SJCRH30 (cell line): Measurements from ENCODE around the gene IMPDH1. TPM values are rescaled to one million over a fixed set of nuclear protein-coding genes. Genes with fewer than 3 reads are reported as not detected.

ENCODE experiments used
- DNase-seq, 2 experiments: peaks; one replicate each; pipeline ENCODE4 v3.0.0-alpha.2; 2015 to 2020
- H3K27ac ChIP-seq: fragments of 250-450 bp; sonication (Bioruptor Pico); 2 replicates; pipeline ENCODE4 v1.5.1; 2020; ENCODE audit warnings: mild to moderate bottlenecking, moderate library complexity
- H3K27me3 ChIP-seq: fragments of 250-450 bp; sonication (Bioruptor Pico); 2 replicates; pipeline ENCODE4 v1.5.1; 2020; ENCODE audit warnings: mild to moderate bottlenecking, moderate library complexity
- H3K36me3 ChIP-seq: fragments of 250-450 bp; sonication (Bioruptor Pico); 2 replicates; pipeline ENCODE4 v1.5.1; 2020; ENCODE audit warnings: mild to moderate bottlenecking, moderate library complexity
- H3K4me1 ChIP-seq: fragments of 250-450 bp; sonication (Bioruptor Pico); 2 replicates; pipeline ENCODE4 v1.5.1; 2020; ENCODE audit warnings: mild to moderate bottlenecking, moderate library complexity
- H3K4me3 ChIP-seq: fragments of 250-450 bp; sonication (Bioruptor Pico); 2 replicates; pipeline ENCODE4 v1.5.1; 2020; ENCODE audit warnings: mild to moderate bottlenecking, moderate library complexity
- H3K9me3 ChIP-seq: fragments of 250-450 bp; sonication (Bioruptor Pico); replicated peaks from 2 replicates; pipeline ENCODE4 v1.5.1; 2020; ENCODE audit warnings: mild to moderate bottlenecking, moderate library complexity
- total RNA-seq: library from RNA; depleted of rRNA; stranded (reverse); fragments of >200 nt; shearing (Covaris generic); gene quantifications from 2 replicates; pipeline ENCODE4 v1.2.3, GENCODE V29; 2014

IMPDH1 gene
- total RNA-seq, 1 experiment from 2014 or later: 43.2 TPM

GRCh38 chr7:128422037-128422436 is 12.3 kb upstream of the IMPDH1 start:
- Histone ChIP-seq H3K9me3 (no peaks in the 10 kb centered on the region), H3K27me3 (peaks cover 2% of the 10 kb centered on the region), H3K27ac (no peak overlapping the region), H3K36me3 (no peaks in the 10 kb centered on the region), H3K4me1 (no peaks in the 10 kb centered on the region; the same call in 1 of the 2 replicates), H3K4me3 (no peak overlapping the region)
- no peak for DNase-seq

- Histone ChIP-seq H3K27me3 (peaks cover 7% of the 10 kb centered on the region), H3K4me3 (no peak overlapping the region), H3K9me3 (no peaks in the 10 kb centered on the region), H3K4me1 (no peaks in the 10 kb centered on the region; the same call in 1 of the 2 replicates), H3K27ac (no peak overlapping the region), H3K36me3 (no peaks in the 10 kb centered on the region)
- no peak for DNase-seq
These were observed 11.6 kb upstream of the IMPDH1 start for GRCh38 chr7:128421384-128421783.

- Histone ChIP-seq H3K9me3 (no peaks in the 10 kb centered on the region), H3K36me3 (no peaks in the 10 kb centered on the region), H3K4me1 (no peaks in the 10 kb centered on the region; the same call in 1 of the 2 replicates), H3K27ac (no peak overlapping the region), H3K4me3 (no peak overlapping the region), H3K27me3 (peaks cover 7% of the 10 kb centered on the region)
- DNase-seq: no peak
These were observed 11.0 kb upstream of the IMPDH1 start for GRCh38 chr7:128420773-128421172.

GRCh38 chr7:128419257-128419656 is 9.5 kb upstream of the IMPDH1 start:
- Histone ChIP-seq H3K27me3 (peaks cover 7% of the 10 kb centered on the region), H3K27ac (no peak overlapping the region), H3K4me1 (no peaks in the 10 kb centered on the region; the same call in 1 of the 2 replicates), H3K4me3 (no peak overlapping the region), H3K36me3 (no peaks in the 10 kb centered on the region), H3K9me3 (no peaks in the 10 kb centered on the region)
- DNase-seq: no peak

GRCh38 chr7:128417071-128417470 is 7.3 kb upstream of the IMPDH1 start:
- H3K4me3 ChIP-seq: no peak overlapping the region
- peaks cover 7% of the 10 kb centered on the region for H3K27me3 ChIP-seq
- no peak overlapping the region for H3K27ac ChIP-seq
- no peak for DNase-seq
- no peaks in the 10 kb centered on the region for H3K9me3 ChIP-seq
- H3K4me1 ChIP-seq: no peaks in the 10 kb centered on the region
- no peaks in the 10 kb centered on the region for H3K36me3 ChIP-seq

- Histone ChIP-seq H3K36me3 (no peaks in the 10 kb centered on the region), H3K4me3 (no peak overlapping the region), H3K4me1 (no peaks in the 10 kb centered on the region), H3K27me3 (peaks cover 7% of the 10 kb centered on the region), H3K27ac (no peak overlapping the region), H3K9me3 (no peaks in the 10 kb centered on the region)
- DNase-seq: no peak
These were observed 5.5 kb upstream of the IMPDH1 start for GRCh38 chr7:128415217-128415785.

GRCh38 chr7:128410451-128410753 is 620 bp upstream of the IMPDH1 start:
- H3K4me1 ChIP-seq: peaks cover 19% of the 10 kb centered on the region
- no peak for DNase-seq
- no peaks in the 10 kb centered on the region for H3K9me3 ChIP-seq
- peak overlapping the region; percentile 69 for H3K4me3 ChIP-seq
- no peaks in the 10 kb centered on the region for H3K36me3 ChIP-seq
- H3K27me3 ChIP-seq: no peaks in the 10 kb centered on the region
- H3K27ac ChIP-seq: peak overlapping the region; percentile 5

GRCh38 chr7:128408709-128409595 is 830 bp downstream of the IMPDH1 start:
- Histone ChIP-seq H3K36me3 (no peaks in the 10 kb centered on the region), H3K9me3 (no peaks in the 10 kb centered on the region), H3K4me3 (peak overlapping the region; percentile 69), H3K4me1 (peaks cover 21% of the 10 kb centered on the region), H3K27me3 (no peaks in the 10 kb centered on the region), H3K27ac (no peak overlapping the region)
- DNase-seq: peak; percentile 45 to 61

GRCh38 chr7:128407751-128408708 is 1.8 kb downstream of the IMPDH1 start:
- no peak overlapping the region for H3K4me3 ChIP-seq
- peaks cover 22% of the 10 kb centered on the region for H3K4me1 ChIP-seq
- peak in 1 of 2 experiments; percentile 60 for DNase-seq
- no peaks in the 10 kb centered on the region for H3K27me3 ChIP-seq
- no peak overlapping the region for H3K27ac ChIP-seq
- no peaks in the 10 kb centered on the region for H3K9me3 ChIP-seq
- H3K36me3 ChIP-seq: no peaks in the 10 kb centered on the region

GRCh38 chr7:128407233-128407589 is 2.6 kb downstream of the IMPDH1 start:
- peaks cover 25% of the 10 kb centered on the region for H3K4me1 ChIP-seq
- H3K9me3 ChIP-seq: no peaks in the 10 kb centered on the region
- H3K36me3 ChIP-seq: no peaks in the 10 kb centered on the region
- H3K4me3 ChIP-seq: no peak overlapping the region
- no peak for DNase-seq
- no peaks in the 10 kb centered on the region for H3K27me3 ChIP-seq
- no peak overlapping the region for H3K27ac ChIP-seq

- H3K27ac ChIP-seq: no peak overlapping the region
- H3K9me3 ChIP-seq: no peaks in the 10 kb centered on the region
- H3K36me3 ChIP-seq: no peaks in the 10 kb centered on the region
- H3K4me1 ChIP-seq: peaks cover 25% of the 10 kb centered on the region
- no peak for DNase-seq
- H3K4me3 ChIP-seq: no peak overlapping the region
- no peaks in the 10 kb centered on the region for H3K27me3 ChIP-seq
These were observed 3.2 kb downstream of the IMPDH1 start for GRCh38 chr7:128406314-128407232.

- Histone ChIP-seq H3K4me3 (peak overlapping the region; percentile 96), H3K27me3 (no peaks in the 10 kb centered on the region), H3K9me3 (no peaks in the 10 kb centered on the region), H3K4me1 (peaks cover 25% of the 10 kb centered on the region), H3K27ac (no peak overlapping the region), H3K36me3 (peaks cover 3% of the 10 kb centered on the region; the same call in 1 of the 2 replicates)
- DNase-seq: peak; percentile 45 to 64
These were observed 4.1 kb downstream of the IMPDH1 start for GRCh38 chr7:128405471-128406313.

- Histone ChIP-seq H3K4me3 (peak overlapping the region; percentile 96), H3K27me3 (no peaks in the 10 kb centered on the region), H3K4me1 (peaks cover 25% of the 10 kb centered on the region), H3K36me3 (peaks cover 6% of the 10 kb centered on the region; the same call in 1 of the 2 replicates), H3K27ac (no peak overlapping the region), H3K9me3 (no peaks in the 10 kb centered on the region)
- DNase-seq: no peak
These were observed 4.8 kb downstream of the IMPDH1 start for GRCh38 chr7:128404886-128405470.
